Activated T-cell treated with anti-CD3 and anti-CD28 coated beads for 48 hours (primary cell): Measurements from ENCODE around the gene DAD1.
"Not testable (repeated sequence)": the region's sequence is repeated elsewhere in the genome, so short reads cannot be mapped to it uniquely, and the experiment has no call there.

Experiments
- DNase-seq: peaks from one replicate; pipeline ENCODE4 v3.0.0-alpha.2; 2020; ENCODE audit warnings: low read depth

Gene DAD1

GRCh38 chr14:22598896-22599244, 9.8 kb upstream of the DAD1 start:
- DNase-seq, result peak; percentile 19

GRCh38 chr14:22598099-22598895, 9.3 kb upstream of the DAD1 start, which contains the start of gene ABHD4:
ABHD4 (plus strand) TSS chr14:22598300; CDS start chr14:22598307, 7 bp downstream.
- peak; percentile 48 for DNase-seq

- DNase-seq, result no peak
Measured at GRCh38 chr14:22597771-22598098, 8.7 kb upstream of the DAD1 start.

DNA sequence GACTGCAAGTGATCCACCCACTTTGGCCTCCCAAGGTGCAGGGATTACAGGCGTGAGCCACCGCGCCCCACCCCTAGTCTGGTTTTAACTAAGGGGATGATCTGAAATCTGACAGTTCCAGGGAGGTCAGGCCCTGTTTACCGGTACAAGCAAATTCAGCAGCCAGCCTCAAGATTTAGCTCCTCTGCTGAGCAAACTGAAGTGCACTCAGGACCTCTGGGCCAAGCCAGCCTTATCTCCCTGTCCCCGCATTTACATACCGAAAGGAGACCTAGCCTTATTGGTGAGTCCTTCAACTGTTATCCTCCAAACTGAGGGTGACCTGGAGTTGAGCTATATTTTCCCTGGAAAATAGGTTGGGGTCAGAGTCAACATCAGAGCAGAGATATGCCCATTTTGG, 8.2 kb upstream of the DAD1 start:
- no peak for DNase-seq

DNA sequence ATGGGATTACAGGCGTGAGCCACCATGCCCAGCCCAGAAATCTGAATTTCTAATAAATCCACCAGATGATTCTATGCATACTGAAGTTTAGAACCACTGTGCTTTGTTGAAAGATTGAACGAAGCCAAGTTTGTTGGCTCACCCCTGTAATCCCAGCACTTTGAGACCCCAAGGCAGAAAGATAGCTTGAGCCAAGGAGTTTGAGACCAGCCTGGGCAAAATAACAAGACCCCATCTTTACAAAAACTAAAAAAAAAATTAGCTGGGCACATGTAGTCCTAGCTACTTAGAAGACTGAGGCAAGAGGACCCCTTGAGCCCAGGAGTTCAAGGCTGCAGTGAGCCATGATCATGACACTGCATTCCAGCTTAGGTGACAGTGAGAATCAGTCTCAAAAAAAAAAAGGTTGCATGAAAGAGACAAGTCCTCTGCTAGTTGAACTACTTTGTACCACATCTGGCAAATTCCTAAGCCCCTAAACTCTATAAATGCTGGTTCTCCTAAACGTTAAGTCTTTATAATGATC, 7.4 kb upstream of the DAD1 start:
- no peak for DNase-seq

GRCh38 chr14:22594156-22594716, 5.2 kb upstream of the DAD1 start:
- DNase-seq, result no peak

GRCh38 chr14:22593601-22594000, 4.6 kb upstream of the DAD1 start:
- no peak for DNase-seq

- DNase-seq, result no peak
Measured at GRCh38 chr14:22593189-22593588, 4.2 kb upstream of the DAD1 start.

DNA sequence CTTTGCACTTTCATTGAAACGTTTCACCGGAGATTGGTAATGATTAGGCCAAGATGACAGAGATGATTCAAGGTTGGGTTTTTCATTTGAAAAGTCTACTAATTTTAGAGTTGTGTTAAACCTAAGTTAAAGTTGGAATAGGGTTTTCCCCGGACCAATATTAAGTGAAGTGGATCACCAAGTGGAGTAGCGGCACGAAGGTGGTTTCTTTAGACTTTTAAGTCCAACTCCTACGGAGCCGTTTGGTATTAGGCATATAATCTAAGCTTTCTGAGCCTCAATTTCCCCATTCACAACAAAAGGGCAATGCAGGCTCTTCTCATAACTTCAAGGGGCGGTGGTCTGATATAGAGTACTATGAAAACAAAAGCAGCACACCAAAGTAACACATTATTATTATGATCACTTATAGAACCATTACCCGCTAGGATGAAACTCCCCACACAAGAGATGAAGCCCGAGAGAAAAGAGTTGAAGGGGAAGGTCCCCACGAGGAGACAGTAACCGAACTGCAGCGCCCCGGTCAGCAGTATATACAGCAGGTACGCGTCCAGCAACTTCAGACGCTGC, 413 bp downstream of the DAD1 start:
- DNase-seq, result no peak

GRCh38 chr14:22587677-22588422, 1.2 kb downstream of the DAD1 start:
- not testable (repeated sequence) for DNase-seq

DNA sequence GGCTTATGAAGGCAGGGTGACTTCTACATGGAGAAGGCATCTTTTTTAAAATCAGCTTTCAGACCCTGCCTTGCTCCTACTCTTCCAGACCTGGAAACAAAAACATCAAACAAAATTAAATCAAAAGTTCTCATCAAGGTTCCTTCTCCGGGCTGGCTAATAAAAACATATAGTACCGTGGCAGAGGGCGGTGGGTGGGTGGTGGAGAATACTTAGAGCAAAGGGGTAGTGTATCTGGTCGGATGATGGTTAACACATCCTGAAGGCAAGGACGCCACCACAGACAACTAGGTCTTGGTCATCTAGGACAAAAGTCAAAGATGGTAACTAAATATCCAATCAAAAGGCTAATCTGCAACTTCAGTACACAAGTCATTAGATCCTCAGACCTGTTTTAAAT, 1.8 kb downstream of the DAD1 start:
- DNase-seq, result no peak

GRCh38 chr14:22583994-22584393, 5.0 kb downstream of the DAD1 start:
- no peak for DNase-seq

DNA sequence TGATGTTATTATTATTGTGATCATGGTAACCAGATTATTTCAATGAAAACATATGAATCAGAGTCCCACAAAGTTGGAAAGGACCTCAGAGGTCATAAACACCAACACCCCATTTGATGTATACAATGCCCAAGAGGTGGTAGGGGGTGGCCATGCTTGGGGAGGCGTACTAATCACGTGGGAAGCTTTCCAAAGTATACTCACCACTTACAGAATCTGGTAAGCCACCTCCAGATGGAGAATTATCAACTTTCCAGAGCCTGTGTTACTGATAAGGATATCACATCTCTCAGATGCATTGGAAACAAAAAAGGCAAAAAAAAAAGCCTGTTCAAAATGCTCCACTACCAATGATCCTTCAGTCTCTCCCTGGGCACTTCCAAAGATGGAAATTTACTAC, 8.4 kb downstream of the DAD1 start:
- no peak for DNase-seq

DNA sequence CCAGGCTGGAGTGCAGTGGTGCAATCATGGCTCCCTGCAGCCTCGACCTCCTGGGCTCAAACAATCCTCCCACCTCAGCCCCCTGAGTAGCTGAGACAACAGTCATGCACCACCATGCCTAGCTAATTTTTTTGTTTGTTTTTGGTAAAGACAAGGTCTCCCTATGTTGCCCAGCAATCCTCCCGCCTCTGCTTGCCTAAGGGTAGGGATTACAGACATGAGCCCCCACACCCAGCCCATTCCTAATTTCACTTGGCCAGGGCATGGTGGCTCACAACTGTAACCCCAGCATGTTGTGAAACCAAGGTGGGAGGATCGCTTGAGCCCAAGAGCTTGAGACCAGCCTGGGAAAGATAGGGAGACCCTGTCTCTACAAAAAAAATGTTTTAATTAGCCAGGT, 9.1 kb downstream of the DAD1 start:
- DNase-seq, result no peak

- no peak for DNase-seq
Measured at GRCh38 chr14:22579236-22579635, 9.8 kb downstream of the DAD1 start.

- no peak for DNase-seq
Measured at GRCh38 chr14:22577334-22577908, 11.6 kb downstream of the DAD1 start.

DNA sequence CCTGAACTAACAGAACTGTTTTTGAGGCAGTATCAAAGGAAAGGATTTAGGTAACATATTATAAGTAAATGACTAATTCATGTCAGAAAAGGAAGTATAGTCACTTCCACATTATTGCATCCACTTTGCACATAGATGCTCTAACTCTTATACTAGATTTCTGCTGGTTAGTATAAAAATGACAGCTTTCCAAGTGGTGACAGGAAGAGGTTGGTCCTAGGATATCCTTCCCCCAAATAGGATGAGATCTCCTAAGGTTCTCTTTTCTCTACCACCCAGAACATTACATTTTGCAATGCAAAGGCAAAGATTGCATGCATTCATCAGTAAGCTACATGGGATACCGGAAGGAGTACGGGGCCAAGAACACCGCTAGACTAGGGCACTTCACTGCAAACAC, 15.2 kb downstream of the DAD1 start:
- DNase-seq, result no peak

GRCh38 chr14:22572562-22573058, 16.4 kb downstream of the DAD1 start:
- no peak for DNase-seq

- DNase-seq, result peak; percentile 66
Measured at GRCh38 chr14:22570132-22570949, 18.7 kb downstream of the DAD1 start.

GRCh38 chr14:22569737-22570131, 19.3 kb downstream of the DAD1 start:
- no peak for DNase-seq

DNA sequence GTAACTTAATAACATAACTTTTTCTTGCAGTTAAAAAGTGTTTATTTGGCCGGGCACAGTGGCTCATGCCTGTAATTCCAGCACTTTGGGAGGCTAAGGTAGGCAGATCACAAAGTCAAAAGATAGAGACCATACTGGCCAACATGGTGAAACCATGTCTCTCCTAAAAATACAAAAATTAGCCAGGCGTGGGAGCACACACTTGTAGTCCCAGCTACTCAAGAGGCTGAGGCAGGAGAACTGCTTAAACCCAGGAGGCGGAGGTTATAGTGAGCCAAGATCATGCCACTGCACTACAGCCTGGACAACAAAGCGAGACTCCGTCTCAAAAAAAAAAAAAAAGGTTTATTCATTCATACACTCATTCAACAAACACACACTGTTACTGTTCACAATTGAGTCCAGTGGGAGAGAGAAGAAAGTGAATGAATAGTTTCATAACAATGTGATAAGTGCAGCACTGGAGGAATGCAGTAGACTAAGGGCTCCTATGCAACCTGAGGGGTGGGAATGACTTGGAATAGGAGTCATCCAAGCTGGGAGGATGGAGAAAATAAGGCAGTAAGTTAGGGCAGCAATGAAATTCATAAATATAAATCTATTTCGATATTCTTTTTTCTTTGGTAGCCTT, 19.8 kb downstream of the DAD1 start:
- no peak for DNase-seq
